ENCODE measurements around the gene GPX5.
"Not testable (repeated sequence)": the region's sequence is repeated elsewhere in the genome, so short reads cannot be mapped to it uniquely, and the experiment has no call there.

GPX5 gene

DNA sequence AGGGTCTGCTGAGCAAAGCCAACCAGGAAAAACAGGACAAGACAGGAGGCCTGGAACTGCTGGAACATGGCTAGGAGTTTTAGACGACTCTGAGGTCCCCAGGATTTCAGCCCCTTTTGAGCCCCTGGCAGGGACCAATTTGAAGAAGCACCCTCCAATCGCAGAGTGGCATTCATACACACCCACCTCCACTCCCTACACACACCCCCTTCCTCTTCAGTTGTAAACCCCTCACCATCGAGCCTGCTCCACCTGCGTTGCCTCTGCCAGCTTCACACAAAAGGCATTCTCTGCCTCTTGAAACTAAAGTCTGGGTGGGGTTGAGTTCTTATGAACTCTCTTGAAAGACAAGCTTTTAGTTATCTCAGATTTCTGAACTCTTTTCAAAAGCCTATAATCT lies 10.0 kb upstream of the GPX5 start, which contains the start of gene GPX6:
TSS of gene GPX6 (minus strand) at position 118 of the 400 bp plus-strand sequence. CDS start at position 68, 50 bp downstream.
- no peak for DNase-seq

DNA sequence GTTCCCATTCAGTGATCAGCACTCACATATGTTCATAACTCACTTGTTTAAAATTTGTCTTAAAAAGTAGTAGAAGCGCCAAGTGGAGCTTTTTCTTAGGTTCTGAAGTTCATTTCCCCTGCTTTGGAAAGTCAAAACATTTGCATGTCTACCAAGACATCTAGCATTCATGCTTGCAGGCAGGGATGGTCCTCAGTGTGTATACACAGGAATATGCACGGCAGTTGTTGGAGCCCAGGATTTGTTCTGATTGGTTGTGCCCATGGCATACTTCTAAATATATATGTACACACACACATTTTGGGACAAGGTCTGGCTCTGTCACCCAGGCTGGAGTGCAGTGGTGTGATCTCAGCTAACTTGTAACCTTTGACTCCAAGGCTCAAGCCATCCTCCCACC lies 7.7 kb upstream of the GPX5 start:
- no peak for DNase-seq

DNA sequence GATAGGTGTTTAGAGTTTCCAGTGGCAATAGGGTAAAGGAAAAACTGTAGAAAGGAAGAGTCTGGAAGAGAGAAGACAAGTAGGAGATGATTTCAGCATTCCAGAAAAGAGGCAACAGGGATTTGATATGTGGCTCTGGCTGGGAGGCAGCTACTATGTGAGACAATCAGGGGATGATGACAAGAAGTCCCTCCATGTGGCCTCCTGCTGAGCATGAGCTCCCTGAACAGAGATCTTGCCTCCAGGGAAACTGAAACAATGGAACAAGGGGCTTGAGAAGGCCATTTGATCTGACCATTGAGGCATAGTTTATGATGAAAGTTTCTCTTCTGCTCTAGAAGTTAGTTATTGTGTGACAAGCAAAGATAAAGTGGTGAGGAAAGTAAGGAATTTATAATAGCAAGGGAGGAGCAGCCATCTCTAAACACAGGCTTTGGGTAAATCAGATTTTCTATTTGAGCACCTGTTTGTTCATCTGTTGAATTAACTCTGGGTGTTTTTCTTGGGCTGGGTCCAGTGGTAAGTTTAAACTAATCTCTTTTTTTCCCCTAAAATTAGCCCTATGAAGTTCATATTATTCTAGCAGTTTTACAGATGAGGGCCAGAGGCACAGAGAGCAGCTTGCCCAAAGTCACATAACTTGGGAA lies 3.0 kb upstream of the GPX5 start:
- DNase-seq: no peak

DNA sequence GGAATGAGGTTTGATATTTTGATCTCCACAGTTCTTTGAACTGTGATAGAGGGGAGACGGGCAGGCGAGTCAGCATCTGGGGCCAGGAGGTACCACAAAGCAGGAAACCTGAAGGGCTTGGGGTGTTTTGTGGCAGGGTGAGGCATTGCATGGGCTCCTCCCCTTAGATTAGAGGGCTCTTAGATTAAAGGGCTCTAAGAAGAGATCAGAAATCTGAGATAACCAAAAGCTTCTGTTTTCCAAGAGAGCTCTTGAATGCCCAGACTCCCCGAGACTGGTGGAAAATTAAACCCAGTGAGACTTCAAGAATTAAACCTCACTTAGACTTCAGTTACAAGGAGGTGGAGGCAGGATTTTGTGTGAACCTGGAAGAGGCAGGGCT lies 2.4 kb upstream of the GPX5 start:
- DNase-seq: no peak

DNA sequence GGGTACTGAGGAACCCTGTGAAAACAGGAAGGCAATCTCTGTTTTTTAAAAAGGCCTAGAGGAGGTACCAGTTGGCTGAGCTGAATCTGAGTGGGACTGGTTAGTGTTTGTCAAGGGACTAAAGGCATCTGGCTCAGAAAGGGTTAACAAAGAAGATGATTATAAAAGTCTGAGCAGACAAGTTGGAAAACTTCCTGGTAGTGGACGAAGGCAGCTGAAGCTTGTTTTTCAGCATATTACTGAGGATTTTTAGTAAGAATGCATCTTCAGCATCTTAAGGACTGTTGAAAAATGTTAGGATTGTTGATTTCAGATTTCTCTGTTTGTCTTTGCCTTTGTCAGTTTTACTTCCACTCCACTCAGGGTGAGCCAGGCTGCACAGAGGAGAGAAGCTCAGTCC lies 5.1 kb downstream of the GPX5 start:
- DNase-seq: no peak

DNA sequence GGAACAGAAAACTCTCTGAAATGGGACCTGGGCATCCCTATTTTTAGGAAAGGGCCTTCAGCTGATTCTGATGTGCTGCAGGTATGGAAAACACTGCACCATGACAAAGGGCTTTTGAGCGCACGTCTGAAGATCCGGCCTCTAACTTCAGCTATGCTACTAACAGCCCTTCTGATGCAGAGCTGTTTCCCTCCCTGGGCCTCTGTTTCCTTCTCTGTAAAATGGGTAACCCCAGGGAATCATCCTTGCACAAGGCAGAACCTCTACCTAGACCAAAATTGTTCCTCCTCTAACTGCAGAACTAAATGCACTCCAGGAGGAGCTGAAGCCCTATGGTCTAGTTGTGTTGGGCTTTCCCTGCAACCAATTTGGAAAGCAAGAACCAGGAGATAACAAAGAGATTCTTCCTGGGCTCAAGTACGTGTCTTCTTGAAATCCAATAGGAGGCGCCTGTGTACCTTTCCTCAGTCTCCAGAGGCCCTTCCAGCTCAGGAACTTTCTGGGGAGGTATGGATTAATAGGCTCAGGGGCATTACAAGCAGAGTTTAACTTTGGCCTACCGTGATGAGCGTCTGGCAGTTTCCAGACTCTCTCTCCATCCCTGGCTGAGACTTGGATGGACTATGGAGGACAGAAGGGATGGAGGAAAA lies 5.9 kb downstream of the GPX5 start:
- no peak for DNase-seq

DNA sequence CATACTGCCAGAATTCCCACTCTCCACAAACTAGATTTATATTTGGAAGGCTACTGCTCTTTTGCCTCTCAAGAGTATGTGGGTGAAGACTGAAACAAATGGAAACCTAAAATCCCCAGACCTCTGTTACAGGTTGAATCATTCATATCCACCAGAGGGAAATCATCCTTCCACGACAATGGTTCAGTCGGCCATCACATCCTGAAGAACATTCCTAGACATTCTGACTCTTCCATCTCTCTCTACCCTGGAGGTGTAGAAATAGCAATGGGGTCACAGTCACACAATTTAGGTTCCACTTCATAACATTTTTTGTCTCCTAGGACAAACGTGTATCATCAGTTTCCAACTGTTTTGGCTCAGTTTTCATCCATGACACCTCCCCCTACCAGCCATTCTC lies 8.6 kb downstream of the GPX5 start:
- no peak for DNase-seq

DNA sequence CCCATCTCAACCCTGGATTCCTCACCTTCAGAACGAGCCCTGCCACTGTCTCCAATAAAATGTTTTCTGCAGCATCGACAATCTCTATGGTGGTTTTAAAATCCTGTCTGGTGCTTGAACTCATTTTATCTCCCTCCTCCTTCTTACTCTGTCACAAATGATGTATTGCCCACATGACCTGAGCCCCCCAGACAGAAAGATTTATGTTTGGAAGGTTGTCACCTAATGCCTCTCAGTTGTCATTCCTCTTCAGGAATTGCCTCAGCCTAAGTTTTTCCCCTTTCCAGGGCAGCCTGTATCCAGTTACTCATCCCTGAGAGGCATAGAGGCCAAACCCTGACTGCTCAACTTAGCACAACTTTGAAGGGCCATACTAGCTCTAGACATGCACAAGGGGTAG lies 9.2 kb downstream of the GPX5 start:
- DNase-seq: no peak

DNA sequence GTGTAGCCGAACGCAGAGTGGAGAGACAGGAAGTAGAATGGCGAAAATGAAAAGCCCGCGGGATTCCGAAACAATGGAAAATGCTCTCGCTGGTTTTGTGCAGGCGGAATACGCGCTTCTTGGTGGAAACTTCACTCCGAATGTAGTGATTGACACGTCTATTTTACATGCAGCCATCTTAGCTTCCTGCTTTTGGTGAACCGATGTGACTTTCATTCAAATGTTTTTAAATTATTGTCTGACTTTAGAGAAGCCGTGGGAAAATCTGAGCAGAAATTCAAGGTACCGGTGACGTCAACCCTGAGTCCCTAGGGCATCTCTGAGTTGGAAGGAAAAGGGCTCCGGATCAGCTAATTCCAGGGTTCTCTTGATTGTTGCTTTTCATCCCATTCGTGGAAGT lies 11.4 kb downstream of the GPX5 start:
- peak; percentile 18 for DNase-seq

DNA sequence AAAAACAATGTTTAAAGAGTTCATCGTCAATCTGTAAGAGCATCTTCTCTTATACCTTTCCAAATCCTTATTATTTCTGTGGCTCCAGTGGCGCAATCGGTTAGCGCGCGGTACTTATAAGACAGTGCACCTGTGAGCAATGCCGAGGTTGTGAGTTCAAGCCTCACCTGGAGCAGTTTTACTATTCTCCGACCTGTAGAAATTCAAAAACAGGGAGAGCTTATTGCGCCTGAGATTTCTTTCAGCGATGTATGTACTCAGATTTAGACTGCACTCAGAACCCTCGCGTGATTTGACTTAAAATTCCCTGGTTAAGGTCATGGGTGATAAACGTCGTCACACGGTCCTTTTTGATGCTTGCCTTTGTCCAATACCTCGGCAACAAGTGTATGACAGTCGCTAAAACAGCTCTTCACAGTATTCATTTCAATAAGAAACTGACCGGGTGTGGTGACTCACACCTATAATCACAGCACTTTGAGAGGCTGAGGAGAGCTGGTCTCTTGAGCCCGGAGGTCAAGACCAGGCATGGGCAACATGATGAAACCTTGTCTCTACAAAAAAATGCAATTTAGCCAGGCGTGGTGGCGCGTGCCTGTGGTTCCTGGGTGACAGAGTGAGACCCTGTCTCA lies 11.9 kb downstream of the GPX5 start:
- peak; percentile 38 for DNase-seq

DNA sequence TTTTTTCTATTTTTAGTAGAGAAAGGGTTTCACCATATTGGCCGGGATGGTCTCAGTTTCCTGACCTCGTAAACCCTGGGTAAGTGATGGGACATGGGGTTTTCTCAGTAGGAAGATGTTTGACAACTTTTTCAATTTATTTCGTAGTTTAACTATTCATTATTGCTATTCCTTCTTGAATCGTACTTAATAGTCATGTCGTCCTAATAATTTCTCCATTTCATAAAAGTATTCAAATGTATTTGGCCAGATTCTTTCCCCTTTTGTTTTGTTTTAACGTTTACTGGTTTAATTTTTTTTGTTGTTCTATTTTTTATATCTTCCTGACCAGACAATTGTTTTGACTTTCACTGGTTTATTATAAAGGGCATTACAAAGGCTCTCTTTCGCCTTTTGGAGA lies 16.3 kb downstream of the GPX5 start:
- no peak for DNase-seq

DNA sequence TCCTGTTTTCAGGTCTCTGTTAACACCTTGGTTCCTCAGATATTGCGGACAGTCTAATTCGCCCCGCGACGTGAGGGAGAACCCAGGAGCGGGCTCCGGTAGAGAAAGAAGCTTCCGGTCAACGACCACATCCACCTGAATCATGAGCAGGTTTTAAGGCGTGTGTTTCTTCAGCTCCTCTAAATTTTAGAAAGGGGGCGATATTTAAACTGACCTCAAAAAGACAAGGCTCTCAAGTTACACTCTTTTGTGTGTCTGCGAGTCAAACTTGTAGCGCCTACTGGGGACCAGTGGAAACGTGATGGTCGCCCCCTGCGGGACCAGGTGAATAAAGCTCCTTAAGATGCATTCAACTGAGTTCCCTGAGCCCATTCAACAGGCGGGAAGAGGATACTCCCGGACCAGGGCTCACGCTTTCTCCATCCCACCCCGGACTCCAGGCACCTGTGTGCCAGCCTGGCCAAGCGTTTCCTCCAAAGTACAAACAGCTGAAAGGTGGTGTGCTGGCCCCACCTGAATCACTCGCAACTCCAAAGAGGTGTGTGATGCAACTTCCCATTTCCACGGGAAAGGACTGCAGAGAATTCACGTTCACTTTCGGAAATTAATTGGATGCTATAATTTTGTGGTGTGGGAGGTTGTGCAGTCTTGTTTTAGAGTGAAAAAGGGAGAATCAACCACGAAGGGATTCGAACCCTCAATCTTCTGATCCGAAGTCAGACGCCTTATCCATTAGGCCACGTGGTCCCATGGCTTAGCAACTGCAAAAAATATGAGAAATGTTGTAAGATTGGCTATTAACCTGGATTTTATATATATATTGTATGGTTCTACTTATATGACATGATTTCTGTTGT lies 17.0 kb downstream of the GPX5 start:
- peak; percentile 87 for DNase-seq

DNA sequence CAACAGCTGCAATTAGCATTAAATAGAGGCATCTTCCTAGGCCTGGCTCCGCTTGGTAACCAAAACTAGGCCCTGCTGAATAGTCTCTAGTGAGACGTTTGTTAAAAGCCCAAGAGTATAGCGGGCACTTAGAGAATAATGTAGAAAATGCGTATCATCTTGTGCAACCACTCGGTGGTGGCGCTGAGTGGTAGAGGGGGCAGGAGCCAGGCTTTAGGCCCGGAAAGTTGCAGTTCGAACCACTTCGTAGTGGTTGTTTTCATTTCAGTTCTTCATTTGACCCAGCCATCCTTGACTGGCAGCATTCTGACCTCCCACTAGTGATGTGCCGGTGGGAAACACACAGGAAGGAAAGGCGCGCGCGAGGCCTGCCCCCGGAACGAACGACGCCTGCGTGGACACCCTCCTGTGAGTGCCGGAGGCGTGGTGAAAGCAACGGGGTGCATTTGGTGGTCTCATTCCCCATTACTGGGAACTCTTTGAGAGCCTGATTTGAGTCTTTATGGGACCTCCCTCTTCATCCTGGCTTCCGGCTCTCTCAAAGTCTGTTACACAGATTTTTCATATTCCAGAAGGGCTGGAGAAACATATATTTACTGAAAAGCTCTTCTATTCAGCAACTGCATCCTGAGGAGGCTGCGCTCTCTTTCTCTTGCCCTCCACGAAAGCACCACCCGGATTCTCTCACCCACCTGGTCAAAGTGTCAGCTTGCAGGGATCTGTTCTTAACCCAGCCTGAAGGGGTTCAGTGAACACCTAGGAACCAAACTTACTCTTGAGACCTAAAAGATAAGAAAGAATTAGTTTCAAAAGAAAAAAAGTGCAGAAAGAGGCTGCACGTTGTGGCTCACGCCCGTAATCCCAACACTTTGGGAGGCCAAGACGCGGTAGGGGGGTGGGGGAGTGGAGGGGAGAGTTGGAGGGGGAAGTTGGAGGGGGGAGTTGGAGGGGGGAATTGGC lies 18.2 kb downstream of the GPX5 start:
- peak; percentile 21 for DNase-seq

DNA sequence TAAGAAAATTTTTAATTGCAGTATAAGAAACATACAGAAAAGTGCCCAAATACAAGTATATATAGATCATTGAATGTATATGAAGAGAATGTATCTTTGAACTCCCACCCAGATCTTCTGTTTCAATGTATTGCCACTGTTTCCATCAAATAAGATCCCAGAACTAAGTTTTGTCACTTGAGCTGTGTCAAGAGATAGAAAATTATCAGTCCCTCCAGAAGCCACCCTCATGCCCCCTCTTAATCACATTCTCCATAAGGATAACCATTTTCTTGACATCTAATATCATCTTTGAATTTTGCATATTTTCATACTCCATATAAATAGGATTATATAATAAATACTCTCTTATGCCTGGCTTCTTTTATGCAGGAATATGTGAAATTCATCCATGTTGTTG lies 20.3 kb downstream of the GPX5 start:
- no peak for DNase-seq

DNA sequence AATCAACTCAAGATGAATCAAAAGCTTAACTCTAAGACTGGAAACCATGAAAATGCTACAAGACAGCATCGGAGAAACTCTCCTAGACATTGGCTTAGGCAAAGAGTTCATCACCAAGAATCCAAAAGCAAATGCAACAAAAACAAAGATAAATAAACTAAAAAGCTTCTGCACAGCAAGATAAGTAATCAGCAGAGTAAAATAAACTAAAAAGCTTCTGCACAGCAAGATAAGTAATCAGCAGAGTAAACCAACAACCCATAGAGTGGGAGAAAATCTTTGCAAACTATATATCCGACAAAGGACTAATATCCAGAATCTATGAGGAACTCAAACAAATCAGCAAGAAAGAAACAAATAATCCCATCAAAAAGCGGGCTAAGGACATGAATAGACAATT lies 21.3 kb downstream of the GPX5 start:
- not testable (repeated sequence) for DNase-seq

DNA sequence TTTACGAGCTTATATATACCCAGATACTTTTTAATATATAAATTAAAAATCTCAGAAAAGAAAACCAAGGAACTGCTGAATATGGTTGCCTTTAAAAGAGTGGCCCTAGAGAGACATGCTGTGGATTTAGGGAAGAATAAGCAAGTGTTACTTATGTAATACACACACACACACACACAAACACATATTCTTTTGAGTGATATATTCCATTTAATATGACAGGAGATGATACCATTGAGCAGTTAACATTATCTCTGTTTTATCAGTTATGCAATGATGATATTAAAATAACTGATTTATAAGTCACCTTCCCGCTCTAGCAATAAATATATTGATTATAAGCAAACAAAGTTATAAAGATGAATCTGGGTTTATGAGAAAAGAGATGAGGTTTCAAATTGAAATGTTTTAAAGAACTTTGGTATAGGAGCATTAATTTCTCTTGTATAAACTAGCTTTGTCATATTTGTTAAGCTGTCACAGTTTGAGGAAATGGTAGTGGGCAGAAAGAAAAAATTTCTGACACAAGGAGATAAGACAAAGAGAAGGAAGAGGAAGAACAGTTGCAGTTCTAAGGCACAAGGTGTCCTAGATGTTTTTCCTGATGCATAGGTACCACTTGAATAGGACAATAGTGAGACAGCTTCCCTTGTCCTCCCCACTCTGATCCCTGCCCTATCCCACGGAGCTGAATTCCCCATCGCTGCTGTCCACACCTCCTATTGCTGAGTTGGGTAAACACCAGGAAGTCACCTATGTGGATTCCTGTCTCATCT lies 26.4 kb downstream of the GPX5 start:
- no peak for DNase-seq

DNA sequence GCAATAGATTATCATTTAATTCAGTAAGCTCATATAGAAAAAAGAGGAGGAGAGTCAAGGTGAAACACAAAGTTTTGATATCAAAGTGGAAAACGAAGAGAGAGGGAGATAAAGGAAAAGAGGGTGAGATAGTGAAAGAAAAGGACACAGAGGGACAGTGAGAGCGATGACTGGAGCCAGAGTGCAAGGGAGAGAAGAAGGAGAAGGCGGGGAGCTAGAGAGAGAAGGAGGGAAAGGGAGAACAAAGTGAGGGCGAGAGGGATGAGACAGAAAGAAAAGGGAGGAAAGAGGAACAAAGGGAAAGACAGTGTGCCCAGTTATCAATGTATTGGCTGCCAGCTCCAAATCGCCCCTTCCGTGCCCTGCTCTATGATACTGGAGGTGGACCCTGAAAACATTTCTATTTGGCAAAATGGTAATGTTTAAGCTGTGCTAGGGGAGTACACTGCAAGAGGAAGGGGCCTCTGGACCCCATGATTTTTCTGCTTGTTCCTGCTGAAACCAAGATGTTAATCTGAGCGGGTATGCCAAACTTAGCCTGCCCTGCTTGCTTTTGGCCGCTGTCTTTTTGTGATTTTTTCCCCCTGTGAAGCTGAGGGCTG lies 27.8 kb downstream of the GPX5 start:
- DNase-seq: no peak

DNA sequence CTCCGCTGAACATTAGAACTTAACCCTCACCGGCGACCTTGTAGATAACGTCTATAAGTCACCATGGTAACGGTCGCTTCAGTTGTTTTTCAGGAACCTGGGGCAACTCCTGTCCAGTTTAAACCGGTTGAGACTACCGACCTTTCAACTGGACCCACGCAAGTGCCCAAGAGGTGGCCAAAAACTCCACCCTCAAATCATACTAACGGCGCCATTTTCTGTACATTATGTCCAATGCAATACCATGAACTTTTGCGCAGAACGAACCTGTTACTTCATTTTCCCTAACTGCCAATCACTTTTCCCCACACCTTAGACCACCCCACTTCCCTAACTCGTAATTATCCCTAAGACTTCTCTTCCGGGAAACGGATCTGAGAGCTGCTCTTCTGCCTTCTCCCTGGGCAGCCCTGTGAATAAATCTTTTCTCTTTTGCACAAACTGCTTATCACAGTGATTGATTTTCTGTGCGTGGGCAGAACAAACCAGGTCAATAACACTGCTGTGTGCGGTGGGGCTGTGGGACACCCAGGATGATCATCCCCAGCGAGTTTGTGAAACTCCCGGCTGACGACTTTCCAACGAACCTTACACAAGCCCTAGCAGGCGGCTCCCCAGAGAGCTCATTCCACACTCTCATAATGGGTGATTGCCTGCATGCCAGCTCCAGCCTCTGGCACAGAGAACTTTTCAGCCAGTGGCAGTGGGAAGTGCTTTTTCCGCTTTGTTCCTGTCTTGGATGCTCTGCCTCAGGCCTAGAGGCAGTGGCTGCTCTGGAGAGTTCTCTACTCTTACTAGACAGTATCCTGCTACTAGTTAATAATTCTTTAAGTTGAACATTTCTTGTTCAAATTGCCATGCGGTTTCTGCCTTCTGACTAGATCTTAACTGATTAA lies 28.6 kb downstream of the GPX5 start:
- no peak for DNase-seq

DNA sequence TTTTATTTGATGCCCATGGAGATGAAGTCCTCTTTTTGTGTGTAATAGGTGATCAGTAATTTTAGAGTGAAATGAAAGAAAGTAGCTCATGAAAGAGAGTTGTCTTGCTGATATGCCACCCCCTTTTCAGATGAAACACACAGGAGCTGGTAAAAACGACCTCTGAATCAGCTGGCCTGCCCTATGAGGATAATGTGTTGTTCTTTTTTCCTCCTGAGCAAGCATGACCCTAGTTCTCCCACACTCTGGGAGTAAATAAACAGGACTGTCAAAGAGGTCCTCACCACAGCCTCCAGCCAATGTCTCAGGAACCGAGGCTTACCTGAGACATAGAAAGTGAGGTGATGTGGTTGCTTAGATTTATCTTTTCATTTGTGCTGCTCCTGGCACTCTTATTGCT lies 29.5 kb downstream of the GPX5 start:
- DNase-seq: no peak

DNA sequence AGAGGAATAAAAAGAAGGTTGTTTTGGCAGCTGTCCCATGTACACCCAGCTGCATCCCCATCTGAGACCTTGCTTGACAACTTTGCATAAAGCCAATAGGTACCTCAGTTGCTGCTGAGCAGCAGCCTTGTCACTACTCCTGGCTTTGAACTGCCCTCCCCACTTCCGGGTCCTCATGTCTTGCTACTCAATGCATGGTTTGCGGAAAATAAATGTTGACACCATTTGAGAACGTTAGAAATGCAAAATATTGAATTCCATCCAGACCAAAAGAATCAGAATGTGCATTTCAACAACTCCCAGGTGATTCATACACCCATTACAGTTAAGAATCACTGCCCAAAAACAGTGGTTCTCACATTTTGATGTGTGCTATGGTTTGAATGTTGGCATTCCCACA lies 32.9 kb downstream of the GPX5 start:
- no peak for DNase-seq
